ENCODE results near the gene PARVA.

- peak; percentile 67 to 68 for TF ChIP-seq POLR2A (IDR thresholded peaks at IDR 0.05; ENCODE audit: control extremely low read depth in 1 of 2, low read depth in 2 of 2, low read length in 2 of 2)
- no peak for TF ChIP-seq GABPA (IDR thresholded peaks at IDR 0.05; ENCODE audit: borderline replicate concordance, insufficient read depth, low read length)
Observed at GRCh38 chr11:12377824-12378593, 638 bp downstream of the PARVA start.

All from H1 (cell line).